HG03159 (cell line): ENCODE results near the gene PLEKHM3.

Experiments
- ATAC-seq: cut with Tn5 transposase; IDR thresholded peaks from one replicate; pipeline ENCODE4 v1.9.1; 2021; ENCODE audit warnings: mild to moderate bottlenecking, moderate library complexity; ENCODE audit not compliant: unreplicated experiment

PLEKHM3 gene

DNA sequence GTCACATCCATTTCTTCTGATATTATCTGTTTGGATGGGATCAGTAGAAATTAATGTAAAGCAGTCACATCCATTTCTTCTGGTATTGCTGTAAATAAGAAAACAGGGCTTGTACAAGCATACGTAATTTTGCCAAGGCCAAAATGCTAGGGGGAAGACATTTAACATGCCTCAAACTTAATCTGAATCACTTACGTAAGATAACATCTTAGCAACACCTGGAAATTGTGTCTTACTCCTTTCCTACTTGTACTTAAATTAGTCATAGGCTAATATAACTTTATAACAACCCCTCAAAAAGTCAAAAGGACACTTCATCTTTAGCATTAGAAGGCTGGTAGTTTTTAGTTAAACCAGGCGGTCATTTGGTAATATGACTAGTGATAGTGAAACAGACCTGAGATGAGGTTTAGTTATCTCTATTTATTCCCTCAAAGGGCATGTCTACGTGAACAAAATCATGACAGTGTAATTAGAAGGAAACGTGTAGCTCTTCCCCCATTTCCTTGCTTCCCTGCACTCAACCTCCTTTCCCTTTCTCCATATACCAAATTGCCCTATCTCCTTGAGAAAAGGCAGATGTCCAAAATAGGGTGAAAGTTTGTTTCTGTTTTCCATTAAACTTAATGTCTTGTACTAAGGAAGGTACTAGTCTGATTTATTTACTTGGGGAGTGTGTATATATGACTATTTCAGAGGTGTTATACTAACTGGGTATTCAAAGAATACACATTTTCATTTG lies 156.3 kb downstream of the PLEKHM3 start:
- ATAC-seq, result no peak

DNA sequence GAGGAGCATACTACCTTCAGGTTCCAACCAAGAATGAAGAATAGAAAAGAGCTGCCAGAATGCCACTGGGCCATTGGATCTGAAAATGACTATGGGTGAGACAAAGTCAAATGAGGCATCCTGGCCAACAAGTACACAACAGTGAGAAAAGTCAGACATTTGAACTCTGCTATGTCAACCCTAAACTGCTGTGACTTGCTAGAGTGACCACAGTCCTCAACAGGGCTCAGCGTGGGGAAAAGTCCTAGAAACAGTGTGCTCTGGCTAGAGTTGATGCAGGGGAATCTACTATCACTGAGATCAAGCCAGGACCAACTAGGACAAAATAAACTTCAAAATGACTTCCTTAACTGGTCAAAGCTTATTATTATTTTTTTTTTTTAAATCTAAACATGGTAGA lies 157.4 kb downstream of the PLEKHM3 start:
- ATAC-seq, result no peak

DNA sequence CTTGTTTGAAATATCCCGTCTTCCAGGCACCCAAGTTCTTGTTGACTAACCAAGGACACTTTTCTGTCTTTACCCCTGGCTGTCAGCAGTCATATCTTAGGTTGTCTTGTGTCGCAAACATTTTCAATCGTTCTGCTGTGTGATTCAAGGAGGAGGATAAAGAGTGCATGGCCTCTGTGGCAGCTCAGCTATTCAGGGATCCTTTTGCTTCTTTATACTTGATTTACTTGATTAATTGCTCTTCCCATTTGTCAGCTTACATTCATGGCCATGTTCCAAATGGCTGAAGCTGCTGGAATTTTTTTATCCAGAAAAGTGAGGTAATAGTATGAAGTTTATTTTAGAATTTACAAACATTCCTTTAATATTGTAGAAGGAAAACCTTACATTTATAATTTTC lies 158.3 kb downstream of the PLEKHM3 start:
- no peak for ATAC-seq

DNA sequence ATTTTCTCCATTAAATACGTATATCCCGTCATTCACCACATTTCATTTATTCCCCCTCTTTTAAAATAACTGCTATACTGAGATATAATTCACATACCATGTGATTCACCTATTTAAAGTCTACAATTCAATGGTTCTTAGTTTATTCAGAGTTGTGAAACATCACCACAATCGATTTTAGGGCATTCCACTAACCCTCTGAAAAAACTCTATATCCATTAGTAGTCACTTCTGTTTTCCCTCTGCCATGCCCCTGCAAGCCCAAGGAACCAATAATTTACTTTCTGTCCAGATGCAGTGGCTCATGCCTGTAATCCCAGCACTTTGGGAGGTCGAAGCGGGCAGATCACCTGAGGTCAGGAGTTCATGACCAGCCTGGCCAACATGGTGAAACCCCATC lies 160.1 kb downstream of the PLEKHM3 start:
- no peak for ATAC-seq

DNA sequence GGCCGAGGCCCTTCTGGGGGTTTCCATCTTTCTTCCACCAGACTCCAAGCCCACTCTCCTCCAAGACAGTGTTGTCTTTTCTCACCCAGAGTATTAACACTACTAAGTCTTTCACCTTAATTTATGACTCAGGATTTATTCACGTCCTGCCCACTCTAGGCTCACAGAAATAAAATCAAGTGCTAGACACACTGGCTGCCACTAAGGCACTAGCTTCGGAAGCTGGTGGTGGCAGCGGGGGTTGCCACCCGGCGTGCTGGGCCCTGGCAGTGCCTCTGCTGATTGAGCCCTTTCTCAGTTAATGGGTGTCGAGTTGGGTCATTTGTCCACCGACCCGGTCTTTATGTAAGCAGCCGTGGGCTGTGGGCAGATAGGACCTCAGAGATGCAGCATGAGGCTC lies 162.0 kb downstream of the PLEKHM3 start:
- no peak for ATAC-seq

DNA sequence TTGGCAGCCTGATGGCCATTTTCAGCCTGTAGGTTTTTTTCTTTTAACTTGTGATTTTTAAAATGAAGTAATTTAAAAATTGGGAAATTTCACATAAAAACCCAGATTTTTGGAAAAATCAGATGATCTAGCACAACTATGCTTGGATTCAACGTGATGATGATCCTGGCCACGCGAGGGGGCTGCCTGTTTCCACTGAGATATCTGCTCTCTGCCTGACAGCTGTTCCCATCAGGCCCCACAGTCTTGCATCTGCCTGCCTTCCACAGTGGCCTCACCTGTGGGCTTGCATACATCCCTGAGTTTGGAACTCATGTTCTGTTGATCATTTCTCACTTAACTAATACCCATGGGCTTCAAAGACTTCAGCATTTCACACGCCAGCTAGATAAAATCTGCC lies 163.5 kb downstream of the PLEKHM3 start:
- no peak for ATAC-seq

DNA sequence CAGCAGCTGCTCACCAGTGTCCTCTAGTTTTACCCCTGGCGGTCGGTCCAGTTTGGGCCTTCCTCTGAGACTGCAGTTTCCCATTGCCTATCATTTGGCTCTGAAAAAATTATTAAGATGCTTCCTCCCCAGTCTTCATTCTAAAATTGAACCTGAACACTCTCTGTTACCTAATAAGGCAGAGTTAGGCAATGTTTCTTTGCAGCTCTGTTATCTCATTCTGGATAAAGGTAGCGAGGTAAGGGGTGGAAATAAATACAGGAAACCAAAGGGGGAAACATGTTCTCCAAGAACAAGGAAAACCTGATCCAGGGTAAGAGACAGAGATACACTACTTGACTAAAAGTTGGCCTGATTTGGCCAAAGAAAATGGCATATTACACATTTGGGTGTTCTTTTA lies 164.6 kb downstream of the PLEKHM3 start:
- ATAC-seq, result no peak

DNA sequence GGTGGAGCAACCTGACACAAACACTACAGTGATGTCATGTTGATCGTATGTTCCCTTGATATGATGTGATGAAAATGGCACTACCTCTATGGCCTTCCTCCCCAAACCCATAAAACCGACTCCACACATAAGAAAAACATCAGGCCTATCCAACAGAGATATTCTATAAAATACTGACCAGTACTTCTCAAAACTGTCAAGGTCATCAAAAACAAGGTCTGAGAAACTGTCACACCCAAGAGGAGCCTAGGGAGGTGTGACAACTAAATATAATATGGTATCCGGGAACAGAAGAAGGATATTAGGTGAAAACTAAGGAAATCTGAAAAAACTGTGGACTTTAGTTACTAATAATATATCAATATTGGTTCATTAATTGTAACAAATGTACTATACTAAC lies 169.7 kb downstream of the PLEKHM3 start:
- no peak for ATAC-seq

DNA sequence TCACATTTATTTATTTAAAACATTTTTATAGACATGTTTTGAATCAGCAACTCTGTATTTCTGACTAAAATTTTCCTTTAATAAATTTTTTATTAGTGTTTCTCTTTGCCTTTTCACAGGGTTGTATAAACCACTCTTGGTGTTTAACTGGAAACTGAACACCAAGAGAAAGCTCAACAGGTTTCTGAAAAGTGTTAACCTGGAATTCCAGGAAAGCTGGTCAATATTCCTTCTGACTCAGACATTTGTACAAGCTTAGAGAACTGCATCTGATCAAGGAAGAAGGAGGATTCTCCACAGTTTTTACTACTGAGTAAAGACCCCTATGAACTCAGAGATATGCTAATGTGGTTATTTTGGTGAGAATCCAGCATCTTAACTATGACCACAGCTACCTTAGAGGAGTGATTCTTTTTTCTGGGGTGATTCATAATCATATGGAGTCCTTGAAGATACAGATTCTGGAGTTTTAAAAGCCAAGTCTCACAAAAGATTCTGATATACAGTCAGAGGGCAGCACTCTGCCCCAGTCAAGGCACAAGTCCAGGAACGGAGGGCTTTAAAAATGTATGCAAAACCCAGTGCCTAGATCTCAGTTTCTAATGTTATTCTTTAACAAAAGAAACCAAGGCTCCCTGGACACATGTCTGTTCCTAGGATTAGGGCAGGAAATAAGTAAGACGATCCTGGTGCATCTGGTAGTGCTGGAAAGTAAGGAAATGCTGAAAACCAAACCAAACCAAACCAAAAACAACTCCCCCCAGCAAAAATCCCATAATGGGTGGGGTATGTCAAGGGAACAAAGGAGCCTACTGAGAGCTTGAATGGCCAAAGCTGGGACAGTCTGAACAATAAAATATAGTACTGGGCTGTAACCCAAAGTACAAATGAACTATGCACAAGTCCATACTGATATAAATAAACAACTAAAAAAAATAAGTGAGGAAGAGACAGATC lies 170.6 kb downstream of the PLEKHM3 start:
- ATAC-seq, result no peak

DNA sequence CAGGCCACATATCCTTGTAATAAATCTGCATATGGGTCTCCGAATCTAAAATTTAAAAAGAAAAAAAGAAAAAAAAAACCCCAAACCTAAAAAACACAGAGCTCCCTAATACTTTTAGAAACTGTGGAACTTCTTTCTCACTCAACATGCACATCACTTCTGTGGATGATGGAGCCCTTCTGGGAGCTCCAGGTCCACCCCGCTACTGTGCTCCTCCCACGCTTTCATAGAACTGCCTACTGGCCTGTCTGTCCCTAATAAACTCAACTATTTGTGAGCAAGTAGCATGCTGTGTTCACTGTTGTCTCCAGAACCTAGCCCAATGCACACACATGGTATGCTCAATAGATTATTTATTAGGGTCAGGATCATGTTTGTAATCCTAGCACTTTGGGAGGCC lies 172.5 kb downstream of the PLEKHM3 start:
- ATAC-seq, result no peak

DNA sequence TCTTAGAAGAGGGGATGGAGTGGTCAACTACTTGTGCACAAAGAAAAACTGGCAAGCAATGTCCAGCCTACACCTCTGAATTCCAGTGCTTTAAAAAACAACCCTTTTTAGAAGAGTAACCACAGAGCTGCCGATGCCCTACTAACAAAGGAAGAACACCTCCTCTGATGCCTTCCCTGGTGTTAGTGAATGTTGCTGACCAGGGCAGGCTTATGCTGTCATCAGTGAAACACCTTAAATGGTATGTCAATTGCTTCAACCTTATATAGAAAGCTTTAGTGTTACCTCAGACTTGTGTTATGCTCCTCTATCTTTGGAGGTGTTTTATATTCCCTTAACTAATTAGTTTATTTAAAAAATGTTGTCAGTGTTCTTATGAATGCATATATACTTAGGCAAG lies 175.9 kb downstream of the PLEKHM3 start:
- no peak for ATAC-seq

DNA sequence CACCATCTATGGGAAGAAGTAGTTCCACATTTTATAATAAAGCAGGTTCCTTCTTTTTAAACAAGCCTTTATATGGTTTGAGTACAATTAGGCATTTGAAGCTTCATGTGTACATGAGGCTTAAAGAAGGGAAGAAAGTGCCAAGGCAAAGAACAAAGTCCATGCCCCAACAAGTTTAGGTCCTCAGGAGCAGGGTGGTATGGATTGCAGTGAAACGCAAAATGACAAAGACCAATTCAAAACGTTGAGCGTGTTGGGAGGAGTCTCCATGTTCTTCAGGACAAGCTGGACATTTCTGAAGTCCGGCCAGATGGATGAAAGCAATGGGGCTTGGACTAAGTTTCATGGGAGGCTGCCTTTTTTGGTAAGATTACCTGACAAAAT lies 176.8 kb downstream of the PLEKHM3 start:
- ATAC-seq, result no peak

DNA sequence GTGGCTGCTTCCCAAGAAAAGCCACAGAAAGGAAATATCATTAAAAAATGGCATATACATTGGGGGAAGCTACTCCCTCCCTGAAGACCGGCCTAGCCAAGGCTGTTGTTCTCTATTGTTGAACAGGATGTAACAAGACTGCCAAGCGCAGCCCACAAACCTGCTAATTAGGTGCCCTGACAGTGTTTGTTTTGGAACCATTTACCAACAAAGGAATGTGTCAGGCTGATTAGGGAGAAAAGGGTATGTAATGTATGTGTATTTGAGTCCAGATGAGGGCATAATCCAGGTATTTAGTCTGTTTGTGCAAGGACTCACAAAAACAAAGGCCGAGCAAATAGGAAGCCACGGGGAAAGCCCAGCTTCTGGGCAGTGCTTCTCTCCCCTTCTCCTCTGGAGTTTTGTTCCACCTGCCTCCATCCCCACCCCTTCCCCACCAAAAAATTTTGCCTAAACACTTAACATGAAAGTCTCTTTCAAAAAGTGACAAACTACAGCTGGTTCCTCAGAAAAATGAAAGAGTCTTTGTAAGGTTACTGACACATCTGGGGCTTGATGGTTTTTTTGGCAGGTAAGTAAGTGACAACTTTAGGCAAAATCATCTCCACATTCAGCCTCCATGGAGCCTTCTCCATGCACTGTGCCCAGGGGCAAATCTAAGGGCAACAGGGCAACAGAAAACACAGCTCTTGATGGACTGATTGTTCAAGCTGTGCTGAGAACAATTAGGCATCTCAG lies 177.4 kb downstream of the PLEKHM3 start:
- no peak for ATAC-seq

DNA sequence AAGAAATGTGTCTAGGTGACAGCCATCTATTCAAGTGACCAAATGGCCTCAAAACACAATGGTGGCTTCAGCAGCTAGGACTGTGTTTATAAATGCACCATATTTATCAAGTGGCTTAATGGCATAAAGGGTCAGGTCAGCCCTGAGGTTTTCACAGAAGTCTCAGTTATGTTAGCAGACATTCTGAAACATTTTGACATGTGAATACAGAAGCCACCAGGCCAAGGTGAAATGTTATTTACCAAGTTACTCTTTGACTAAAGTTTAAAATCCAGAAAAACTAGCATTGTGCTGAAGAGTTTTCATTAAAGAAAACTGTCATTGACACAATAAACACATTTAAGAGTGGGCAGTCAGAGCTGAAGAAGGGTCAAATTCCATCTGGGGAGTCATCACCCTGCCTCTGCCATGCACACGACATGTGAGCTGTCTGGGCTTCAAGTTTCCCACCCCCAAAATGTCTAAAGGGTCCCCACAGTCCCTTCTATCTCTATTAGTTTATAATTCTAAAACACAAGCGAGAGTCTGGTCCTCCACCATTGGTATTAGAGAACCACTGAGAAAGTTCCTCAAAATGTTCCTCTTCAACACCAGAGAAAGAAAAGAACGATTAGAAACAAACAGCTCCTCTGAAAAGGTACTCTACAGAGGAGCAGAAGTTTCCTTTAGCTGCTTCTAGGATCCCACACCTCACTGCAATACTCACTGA lies 178.1 kb downstream of the PLEKHM3 start:
- ATAC-seq, result no peak

DNA sequence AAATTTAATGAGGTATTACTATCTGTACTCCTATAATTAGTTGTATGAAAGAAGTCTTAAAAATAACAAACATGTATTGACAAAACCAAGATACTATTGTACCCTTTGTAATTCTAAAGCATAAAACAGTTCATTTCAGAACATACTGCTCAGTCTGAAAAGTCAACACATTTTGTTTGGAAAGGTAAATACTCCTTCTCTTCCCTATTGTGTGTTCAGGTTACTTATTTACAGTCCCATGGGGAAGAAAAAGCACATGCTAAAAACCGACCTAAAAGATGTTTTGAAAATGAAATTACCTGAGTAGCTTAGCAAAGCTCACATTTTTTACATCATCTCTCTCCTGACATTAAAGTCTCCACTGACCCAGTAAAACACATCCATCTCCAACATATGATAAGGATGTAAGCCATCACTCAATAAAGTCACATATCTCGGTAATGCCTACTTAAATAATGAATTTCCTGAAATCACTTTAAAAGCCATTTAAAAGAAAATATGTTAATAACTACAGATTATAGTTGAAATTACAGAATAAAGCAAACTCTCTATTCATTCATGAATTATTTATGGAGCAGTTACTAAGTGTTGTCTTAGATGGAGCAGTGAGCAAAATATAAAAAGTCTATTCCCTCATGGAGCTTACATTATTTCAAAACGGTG lies 180.0 kb downstream of the PLEKHM3 start:
- ATAC-seq, result no peak

DNA sequence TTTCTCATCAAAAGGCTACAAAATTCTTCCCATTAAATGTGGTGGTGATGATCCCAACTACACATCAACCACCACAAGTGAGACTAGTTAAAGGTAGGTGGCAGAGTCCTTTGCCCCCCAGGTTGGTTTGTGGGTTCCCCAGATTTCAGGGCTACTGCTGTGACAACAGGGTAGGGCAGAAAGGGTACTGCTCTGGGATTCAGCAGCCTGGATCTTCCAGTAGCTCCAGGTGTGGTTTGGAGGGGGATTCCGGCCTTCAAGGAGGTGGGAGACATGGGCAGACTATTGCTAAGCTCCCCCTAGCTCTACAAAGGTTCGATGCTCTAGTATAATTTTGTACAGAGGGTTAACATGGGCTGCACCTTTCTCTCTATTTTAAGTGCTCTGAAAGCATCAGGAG lies 180.7 kb downstream of the PLEKHM3 start:
- no peak for ATAC-seq

DNA sequence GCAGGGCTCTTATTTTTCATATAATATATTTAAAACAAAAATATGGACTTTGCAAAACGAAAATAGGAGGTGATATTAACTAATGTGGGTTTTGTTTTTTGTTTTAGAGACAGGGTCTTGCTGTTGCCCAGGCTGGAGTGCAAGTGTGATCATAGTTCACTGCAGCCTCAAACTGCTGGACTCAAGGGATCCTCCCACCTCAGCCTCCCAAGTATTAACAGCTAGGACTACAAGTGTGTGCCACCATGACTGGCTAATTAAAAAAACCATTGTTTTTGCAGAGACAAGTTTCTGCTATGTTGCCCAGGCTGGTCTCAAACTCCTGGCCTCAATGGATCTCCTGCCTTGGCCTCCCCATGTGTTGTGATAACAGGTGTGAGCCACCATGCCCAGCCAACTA lies 185.2 kb downstream of the PLEKHM3 start:
- no peak for ATAC-seq

DNA sequence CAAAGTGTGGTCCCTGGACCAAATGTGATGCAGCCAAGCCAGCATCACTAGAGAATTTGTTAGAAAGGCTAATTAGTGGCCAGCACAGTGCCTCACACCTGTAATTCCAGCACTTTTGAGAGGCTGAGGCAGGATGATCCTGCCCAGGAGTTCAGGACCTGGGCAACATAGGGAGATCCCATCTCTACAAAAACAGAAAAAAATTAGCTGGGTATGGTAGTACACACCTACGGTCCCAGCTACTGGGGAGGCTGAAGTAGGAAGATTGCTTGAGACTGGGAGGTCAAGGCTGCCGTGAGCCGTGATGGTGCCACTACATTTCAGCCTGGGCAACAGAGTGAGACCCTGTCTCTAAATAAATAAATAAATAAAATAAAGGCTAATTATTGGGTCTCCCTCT lies 185.8 kb downstream of the PLEKHM3 start:
- ATAC-seq, result no peak

DNA sequence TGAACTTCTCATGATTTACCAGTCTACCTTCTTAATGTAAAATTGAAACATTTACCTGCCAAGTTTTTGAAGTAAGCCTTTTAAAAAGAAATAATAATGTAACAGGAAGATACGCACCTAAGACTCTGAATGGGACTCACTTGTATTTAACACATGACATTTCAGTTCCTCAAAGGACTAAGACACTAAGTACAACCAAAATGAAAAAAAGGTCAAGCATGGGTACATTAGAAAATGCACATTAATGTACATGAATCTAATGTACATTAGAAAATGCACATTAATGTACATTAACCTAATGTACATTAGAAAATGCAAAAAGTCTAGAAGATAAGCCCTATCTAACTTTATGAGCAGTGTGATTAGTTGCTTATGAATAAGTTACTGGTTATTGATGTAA lies 186.3 kb downstream of the PLEKHM3 start:
- no peak for ATAC-seq

DNA sequence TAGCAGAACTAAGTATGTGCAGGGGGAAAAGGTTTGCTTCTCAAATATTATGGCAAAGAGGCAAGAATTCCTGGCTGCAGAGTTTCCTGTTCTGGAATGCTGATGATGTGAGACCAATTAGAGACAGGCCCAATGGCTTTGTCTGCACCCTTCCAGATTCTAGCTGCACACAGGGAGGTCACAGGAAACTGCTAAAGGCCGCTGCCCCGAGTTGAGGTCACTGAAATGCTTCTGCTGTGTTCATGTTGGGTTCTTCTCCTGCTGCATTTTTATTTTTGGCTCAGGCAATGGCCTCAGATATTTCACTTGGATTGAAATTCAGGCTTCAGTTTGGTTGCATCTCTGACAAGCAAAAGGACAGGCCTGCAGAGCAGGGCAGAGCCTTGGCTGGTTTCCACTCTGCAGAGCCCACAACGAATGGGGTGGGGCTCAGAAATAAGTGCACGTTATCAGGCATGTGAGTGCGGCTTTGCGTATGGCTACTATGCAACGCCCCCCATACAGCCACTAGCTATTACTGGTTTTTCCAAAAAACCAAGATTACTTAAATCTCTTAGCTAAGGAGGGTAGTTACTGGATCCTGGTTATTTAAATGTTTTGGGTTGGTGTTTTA lies 188.7 kb downstream of the PLEKHM3 start:
- ATAC-seq, result no peak
